ENCODE results near the gene TRIM24.

Gene TRIM24

DNA sequence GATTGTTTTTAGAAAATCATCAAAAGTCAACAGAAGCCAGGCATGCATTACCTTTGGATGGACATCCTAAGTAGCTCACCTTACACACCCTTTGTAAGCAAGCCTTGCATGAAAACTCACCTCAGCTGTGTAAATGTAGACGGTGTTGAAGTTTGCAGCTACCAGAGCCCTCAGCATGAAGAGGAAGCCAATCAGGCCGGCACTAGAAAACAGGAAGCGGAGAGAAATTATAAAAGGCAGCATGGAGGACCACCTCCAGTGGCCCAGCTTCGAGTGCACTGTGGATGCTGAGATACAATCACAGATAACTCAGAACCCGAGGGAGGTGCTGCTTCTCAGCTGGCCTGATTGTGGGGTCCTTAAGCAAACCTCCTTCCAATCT, 165.8 kb downstream of the TRIM24 start:
- no peak for DNase-seq (ENCODE audit: low read depth)

DNA sequence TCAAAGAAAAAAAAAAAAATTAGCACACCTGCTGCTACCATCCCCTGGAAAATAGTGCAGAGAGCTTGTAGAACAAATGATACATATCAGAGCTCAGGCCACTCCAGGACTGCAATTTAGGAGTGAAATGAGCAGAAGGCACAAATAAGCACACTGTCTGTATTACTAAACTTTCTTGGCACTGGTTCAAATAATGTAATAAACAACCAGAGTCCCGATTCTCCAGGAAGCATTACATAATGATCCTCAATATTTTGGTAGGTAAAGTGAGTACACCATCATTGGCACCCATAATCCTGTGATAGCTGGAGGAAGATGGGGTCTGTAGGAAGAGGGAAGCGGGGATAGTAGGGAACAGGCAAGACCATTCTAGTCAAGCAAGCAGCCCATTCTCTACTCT, 166.8 kb downstream of the TRIM24 start:
- DNase-seq (ENCODE audit: low read depth) = no peak

DNA sequence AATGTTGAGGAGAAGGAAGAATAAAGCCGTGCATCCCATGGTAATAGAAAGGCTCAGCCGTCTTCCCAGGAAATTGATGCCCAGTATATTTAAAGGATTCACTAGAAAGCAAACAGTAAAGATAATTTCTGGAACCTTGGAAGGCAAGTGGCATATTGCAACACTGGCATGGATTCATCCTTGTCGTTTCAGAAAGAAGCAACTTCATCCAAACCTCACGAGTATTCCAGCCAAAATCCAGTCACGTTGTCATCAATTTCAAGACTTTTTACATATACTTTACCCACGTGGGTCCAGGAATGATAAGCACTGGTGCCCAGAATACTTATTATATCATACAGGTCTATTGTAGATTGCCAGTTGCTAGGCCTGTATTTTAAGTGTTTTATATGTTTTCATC, 167.3 kb downstream of the TRIM24 start:
- no peak for DNase-seq (ENCODE audit: low read depth)

DNA sequence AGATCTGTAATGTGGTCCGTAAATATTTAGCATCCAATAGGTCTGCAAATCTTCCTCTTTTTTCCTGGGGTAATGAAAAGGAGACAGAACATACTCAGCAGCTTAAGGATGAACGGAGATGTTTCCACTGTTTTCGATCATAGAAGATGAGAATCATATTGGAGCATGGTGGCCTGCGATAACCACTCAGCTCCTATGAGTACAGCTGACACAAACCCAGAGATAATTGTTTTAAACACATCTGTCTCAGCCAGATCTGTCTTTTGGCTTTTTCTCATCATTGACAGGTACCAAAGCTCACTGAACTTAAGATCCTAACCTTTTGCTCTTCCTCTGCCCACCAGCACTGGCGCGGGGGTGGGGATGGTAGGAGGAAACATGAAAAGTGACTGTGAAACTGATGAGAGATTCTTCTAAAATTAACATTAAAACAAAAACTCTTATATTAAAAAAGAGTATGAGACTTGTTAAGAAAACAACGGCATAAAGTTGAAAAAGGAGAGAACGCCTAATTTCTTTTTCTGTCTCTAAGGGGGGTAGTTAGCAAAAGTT, 170.1 kb downstream of the TRIM24 start:
- no peak for DNase-seq (ENCODE audit: low read depth)

DNA sequence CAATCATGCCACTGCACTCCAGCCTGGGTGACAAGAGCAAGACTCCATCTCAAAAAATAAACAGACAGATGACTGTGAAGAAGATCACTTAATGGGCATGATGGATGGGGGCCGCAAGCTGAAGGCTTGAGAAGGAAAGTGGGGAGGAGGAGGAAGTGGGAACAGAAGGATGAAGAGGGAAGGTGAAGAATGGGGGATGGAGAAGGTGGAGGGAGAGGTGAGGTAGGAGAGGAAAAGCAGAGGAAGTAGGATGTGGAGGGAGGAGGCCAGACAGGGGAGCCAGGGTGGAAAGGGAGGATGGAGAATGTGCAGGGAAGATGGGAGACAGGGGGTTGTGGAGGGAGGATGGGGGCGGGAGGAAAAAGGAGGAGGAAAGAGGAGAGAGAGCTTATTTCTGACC, 172.3 kb downstream of the TRIM24 start:
- no peak for DNase-seq (ENCODE audit: low read depth)

DNA sequence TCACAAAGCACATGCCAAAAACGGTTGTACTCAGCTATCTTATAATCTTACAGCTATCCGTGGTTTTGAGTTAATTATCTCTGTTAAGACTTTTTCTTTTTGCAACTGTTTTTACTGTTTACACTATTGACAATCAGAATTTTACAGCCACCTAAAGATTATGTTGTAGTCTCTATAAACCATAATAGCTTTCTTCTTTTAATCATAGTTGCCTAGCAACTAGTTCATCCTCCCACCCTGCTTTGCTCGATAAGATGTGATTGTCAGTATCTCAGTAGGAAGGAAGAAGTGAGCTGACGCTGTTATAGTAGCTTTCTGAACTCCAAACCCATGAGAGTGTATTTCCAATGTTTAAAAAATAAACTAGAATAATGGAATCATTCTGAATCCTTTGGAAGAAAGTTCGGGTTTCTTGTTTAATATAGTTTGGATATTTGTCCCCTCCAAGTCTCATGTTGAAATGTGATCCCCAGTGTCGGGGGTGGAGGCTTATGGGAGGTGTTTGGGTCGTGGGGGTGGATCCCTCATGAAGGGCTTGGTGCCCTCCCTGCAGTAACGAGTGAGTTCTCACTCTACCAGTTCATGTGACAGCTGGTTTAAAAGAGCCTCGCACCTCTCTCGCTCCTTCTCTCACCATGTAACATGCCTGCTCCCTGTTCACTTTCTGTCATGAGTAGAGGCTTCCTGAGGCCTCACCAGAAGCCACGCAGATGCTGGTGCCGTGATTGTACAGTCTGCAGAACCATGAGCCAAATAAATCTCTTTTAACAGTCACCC, 173.0 kb downstream of the TRIM24 start:
- DNase-seq (ENCODE audit: low read depth) = no peak

Measured in non-pigmented ciliary epithelial cell (primary cell).